C4-2B (cell line): Measurements from ENCODE around the gene C8G.

ENCODE experiments used
- CTCF ChIP-seq: fragments of 450-650 bp; conservative IDR thresholded peaks from 2 replicates; pipeline ENCODE4 v1.5.1; 2017; ENCODE audit warnings: mild to moderate bottlenecking
- ZFX ChIP-seq: fragments of 450-650 bp; IDR thresholded peaks from 2 replicates; pipeline ENCODE4 v1.6.1; 2017

GRCh38 chr9:136936645-136937170, 8.3 kb upstream of the C8G start:
- no peak for TF ChIP-seq CTCF
- TF ChIP-seq ZFX = no peak
